Gastrocnemius medialis (tissue), 4 donors: Measurements from ENCODE around the gene PLD3.

Experiments used
- CTCF ChIP-seq, 5 experiments: fragments of 450-650 bp in 3 of 5; fragments of 200-600 bp in 2 of 5; sonication (generic) in 2 of 5; IDR thresholded peaks in 4 of 5; conservative IDR thresholded peaks in 1 of 5; 1 replicate in 4 of 5; 2 replicates in 1 of 5; pipeline ENCODE4 v1.5.1; 2016 to 2019; ENCODE audit warnings: antibody characterized with exemption in 5 of 5, mild to moderate bottlenecking in 3 of 5, moderate library complexity in 3 of 5
- POLR2A ChIP-seq, 2 donors: fragments of 450-650 bp; IDR thresholded peaks; one replicate each; pipeline ENCODE4 v1.6.1; 2017; ENCODE audit warnings: antibody characterized with exemption in 2 of 2, mild to moderate bottlenecking in 2 of 2, moderate library complexity in 2 of 2

- TF ChIP-seq CTCF (IDR thresholded peaks at IDR 0.05 in 4 of 5, conservative IDR thresholded peaks at IDR 0.05 in 1 of 5): no peak
- no peak for TF ChIP-seq POLR2A (IDR thresholded peaks at IDR 0.05)
Measured at GRCh38 chr19:40414542-40415535, 66.3 kb downstream of the PLD3 start.
